Left ventricle myocardium inferior (tissue), 1 donor: Measurements from ENCODE around the gene FHIT. TPM values are rescaled to one million over a fixed set of nuclear protein-coding genes. Genes with fewer than 3 reads are reported as not detected.
A peak's percentile ranks its signal among the peaks of the same experiment; 100 is the strongest.

ENCODE experiments used
- DNase-seq: peaks from one replicate; pipeline ENCODE4 v3.0.0-alpha.2; 2020
- H3K27ac ChIP-seq: fragments of 200-600 bp; replicated peaks from 2 replicates; pipeline ENCODE4 v1.8.0; 2021
- H3K27me3 ChIP-seq: fragments of 200-600 bp; 2 replicates; pipeline ENCODE4 v1.8.0; 2021; ENCODE audit warnings: low read depth
- H3K36me3 ChIP-seq: fragments of 200-600 bp; 2 replicates; pipeline ENCODE4 v1.8.0; 2021
- H3K4me1 ChIP-seq: fragments of 200-600 bp; 2 replicates; pipeline ENCODE4 v1.8.0; 2021
- H3K4me3 ChIP-seq: fragments of 200-600 bp; 2 replicates; pipeline ENCODE4 v1.8.0; 2021; ENCODE audit warnings: mild to moderate bottlenecking, moderate library complexity
- H3K9me3 ChIP-seq: fragments of 200-600 bp; replicated peaks from 2 replicates; pipeline ENCODE4 v1.8.0; 2021
- intact Hi-C: fragments of 100-400 bp; cut with micrococcal nuclease; formaldehyde crosslinking; loops from one replicate; pipeline ENCODE4 v1.11.0; 2022
- total RNA-seq: library from RNA; stranded (reverse); fragmentation: NEBNext Ultra II Directional; extraction: Animal tissue kit (Norgen Biotek cat#: 25700); gene quantifications from one replicate; pipeline ENCODE4 v1.2.1, GENCODE V29; 2021
- TF ChIP-seq, protein P1 (sequence below): fragments of 200-600 bp; IDR thresholded peaks from 2 replicates; pipeline ENCODE4 v1.8.0; 2021; ENCODE audit warnings: antibody characterized with exemption, mild to moderate bottlenecking, borderline replicate concordance
- donor health status: DM: no; HTN: yes; CAD: no; lungs with severe emphysema.

Gene FHIT
- total RNA-seq, 1 donor from 2014 or later, result 16.0 TPM

DNA sequence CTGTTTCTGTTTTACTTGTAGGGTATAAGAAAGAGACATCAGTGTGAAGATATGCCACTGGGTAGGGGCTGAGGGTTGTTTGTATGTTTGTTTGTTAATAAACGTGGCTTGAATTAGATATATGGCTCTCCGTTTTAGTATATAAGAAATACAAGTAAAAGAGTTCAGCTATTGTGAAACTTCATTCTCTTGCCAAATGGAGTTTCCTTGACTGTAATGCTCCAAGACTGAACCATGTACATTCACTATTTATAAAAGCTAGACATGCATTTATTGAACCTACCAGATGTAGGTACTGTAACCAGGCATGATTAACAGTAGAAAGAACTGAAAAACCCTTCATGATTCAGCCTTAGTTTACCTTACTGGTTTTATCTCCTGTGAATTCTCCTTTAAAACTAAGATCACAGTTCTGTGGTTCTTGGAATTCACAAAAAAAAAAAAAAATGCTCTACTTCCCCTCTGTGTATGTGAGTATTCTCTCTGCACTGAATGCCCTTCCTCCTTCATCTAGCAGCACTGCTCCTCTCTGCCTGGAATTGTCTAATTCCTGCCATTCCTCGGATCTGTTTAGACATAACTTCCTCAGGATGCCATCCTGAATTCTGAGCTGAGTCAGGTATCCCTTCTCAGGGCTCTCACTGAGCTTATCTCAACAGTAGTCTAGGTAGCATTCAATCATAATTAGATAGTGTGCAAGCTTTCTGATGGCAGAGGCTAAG lies 504.4 kb downstream of the FHIT start:
- Histone ChIP-seq H3K4me3 (no peak overlapping the region), H3K36me3 (no peaks in the 10 kb centered on the region), H3K9me3 (no peaks in the 10 kb centered on the region), H3K27ac (no peak overlapping the region), H3K27me3 (no peaks in the 10 kb centered on the region), H3K4me1 (peaks cover 15% of the 10 kb centered on the region)
- TF ChIP-seq, protein P1, sequence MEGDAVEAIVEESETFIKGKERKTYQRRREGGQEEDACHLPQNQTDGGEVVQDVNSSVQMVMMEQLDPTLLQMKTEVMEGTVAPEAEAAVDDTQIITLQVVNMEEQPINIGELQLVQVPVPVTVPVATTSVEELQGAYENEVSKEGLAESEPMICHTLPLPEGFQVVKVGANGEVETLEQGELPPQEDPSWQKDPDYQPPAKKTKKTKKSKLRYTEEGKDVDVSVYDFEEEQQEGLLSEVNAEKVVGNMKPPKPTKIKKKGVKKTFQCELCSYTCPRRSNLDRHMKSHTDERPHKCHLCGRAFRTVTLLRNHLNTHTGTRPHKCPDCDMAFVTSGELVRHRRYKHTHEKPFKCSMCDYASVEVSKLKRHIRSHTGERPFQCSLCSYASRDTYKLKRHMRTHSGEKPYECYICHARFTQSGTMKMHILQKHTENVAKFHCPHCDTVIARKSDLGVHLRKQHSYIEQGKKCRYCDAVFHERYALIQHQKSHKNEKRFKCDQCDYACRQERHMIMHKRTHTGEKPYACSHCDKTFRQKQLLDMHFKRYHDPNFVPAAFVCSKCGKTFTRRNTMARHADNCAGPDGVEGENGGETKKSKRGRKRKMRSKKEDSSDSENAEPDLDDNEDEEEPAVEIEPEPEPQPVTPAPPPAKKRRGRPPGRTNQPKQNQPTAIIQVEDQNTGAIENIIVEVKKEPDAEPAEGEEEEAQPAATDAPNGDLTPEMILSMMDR, result no peak
- no peak for DNase-seq
- intact Hi-C loops, result no loop called here

DNA sequence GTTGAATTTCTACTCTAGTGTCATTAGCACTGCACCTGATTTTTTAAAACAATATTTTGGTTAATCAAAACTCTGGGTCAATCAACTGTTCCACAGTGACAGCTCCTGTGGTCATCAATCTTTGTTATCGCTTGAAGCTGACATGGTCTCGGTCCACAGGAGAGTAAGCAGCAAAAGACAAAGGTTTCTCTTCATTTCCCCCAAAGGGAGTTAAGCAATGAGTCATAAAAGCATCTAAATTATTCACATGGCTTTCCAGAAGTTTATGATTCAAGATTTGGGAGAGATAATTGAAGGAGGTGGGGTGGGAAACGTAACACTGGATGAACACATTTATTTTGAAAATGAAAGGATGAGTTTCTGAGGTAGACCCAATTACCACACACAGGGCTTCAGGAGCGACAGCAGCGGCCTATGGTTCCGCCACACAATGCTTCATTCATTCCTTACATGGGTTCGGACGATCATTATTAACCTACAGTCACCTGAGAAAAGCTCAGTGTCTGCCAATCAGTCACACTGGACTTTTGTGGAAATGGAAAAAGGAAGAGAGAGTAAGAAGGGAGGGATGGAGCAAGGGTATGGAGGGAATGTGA lies 505.1 kb downstream of the FHIT start:
- Histone ChIP-seq H3K27me3 (no peaks in the 10 kb centered on the region), H3K36me3 (no peaks in the 10 kb centered on the region), H3K4me3 (no peak overlapping the region), H3K27ac (no peak overlapping the region), H3K4me1 (peaks cover 15% of the 10 kb centered on the region), H3K9me3 (no peaks in the 10 kb centered on the region)
- no peak for DNase-seq
- TF ChIP-seq, protein P1, result no peak
- intact Hi-C loops, result no loop called here

DNA sequence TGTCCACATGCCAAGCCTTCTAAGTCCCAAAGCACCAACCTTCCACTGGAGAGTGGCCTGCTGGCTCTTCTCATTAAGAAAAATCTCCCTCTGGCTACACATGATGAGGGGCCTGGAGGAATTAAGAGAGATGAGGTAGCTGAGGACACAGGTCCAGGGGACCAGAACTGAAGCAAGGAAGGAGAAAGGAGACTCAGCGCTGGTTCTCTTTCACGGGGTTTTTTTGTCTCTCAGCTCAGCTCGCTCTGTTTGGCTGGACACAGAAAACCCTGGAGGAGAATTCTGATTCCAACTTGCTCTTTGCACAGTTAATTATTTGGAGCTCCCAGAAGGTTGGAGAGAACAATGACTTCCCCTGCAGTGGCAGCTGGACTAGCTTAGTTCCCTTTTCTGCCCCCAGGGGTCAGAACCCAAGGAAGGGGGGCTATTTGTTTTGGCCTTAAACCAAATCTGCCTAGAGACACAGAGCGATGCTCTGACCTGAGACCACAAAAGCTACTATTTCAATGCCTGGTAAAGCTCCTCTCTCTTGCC lies 507.6 kb downstream of the FHIT start:
- intact Hi-C loops, result no loop called here
- TF ChIP-seq, protein P1, result peak; percentile 23
- H3K27ac ChIP-seq, result peak overlapping the region; percentile 36

DNA sequence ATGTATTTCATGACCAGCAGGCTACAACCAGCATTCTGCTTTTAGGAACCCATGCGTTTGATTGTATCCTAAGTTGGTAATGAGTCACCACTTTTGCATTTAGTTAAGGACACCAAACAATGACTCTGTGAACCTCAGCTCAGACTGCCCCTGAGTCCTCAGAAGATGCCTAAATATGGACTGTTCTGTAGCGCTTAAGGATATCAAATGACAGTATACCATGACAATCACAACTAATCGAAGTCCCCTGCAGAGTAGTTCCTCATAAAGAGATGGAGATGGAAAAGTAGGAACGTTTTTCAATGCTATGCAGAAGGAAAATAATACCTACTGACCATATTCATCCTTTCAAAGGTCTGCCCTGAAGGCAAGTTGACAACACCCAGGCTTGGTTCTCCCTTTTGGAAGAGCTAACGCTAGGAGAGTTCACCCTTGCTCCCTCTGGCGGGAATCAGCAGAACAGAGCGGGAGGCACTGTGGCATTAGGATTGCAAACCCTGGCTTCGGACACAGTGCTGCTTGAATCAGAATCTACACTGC lies 508.6 kb downstream of the FHIT start:
- H3K36me3 ChIP-seq, result no peaks in the 10 kb centered on the region
- H3K27me3 ChIP-seq, result no peaks in the 10 kb centered on the region
- peaks cover 15% of the 10 kb centered on the region for H3K4me1 ChIP-seq
- DNase-seq, result no peak
- TF ChIP-seq, protein P1, result peak; percentile 44
- H3K4me3 ChIP-seq, result no peak overlapping the region
- H3K9me3 ChIP-seq, result no peaks in the 10 kb centered on the region
- no peak overlapping the region for H3K27ac ChIP-seq
- intact Hi-C loops, result no loop called here

More for the DNA sequence above, 507.6 kb downstream of the FHIT start:
- Histone ChIP-seq H3K4me3 (no peak overlapping the region), H3K27me3 (no peaks in the 10 kb centered on the region), H3K36me3 (no peaks in the 10 kb centered on the region), H3K9me3 (no peaks in the 10 kb centered on the region), H3K4me1 (peaks cover 15% of the 10 kb centered on the region)
- no peak for DNase-seq

DNA sequence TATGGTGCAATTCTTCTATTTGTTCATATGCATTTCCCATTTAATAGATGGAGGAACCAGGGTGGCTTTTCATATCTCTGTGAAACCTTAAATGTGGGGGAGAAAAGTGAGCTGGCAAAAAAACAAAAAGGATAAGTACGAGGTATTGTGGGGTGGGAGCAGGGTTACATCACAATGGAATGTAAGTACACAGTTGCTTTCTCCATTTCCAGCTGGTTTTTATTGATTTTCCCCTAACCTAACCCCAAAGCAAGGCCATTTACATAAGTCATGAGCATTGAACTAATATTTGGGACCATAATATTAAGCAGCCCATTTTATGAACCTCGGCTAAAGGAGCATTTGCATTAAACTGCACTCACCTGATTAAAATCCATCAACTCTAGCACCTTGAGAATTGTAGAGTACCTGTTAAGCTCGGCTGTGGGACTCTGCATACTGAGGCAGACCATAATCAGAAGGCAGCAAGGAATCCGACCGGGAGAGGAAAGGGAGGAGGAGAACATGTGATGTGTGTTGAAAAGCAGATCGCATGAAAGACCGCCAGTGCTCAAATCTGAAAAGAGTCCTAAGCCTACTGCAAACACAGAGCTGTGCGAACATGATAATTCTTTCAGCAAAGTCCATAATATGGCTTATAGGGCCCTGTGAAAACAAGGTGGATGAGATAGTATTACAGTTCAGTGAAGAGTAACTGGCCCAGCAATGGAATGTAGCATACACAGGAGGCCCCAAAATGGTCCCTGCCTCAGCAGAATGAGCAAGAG lies 513.4 kb downstream of the FHIT start:
- intact Hi-C loops, result no loop called here
- Histone ChIP-seq H3K27ac (no peak overlapping the region), H3K4me1 (peaks cover 2% of the 10 kb centered on the region), H3K27me3 (no peaks in the 10 kb centered on the region), H3K9me3 (no peaks in the 10 kb centered on the region), H3K4me3 (no peak overlapping the region), H3K36me3 (no peaks in the 10 kb centered on the region)
- TF ChIP-seq, protein P1, result no peak
- no peak for DNase-seq
